HG03439 (cell line): ENCODE measurements around the gene CCL23.

Experiments used
- ATAC-seq: cut with Tn5 transposase; IDR thresholded peaks from one replicate; pipeline ENCODE4 v1.9.1; 2021; ENCODE audit warnings: mild to moderate bottlenecking, moderate library complexity; ENCODE audit not compliant: unreplicated experiment

CCL23 gene

GRCh38 chr17:35972066-35972465, 45.7 kb downstream of the CCL23 start:
- ATAC-seq, result no peak

- no peak for ATAC-seq
These were observed 48.0 kb downstream of the CCL23 start for GRCh38 chr17:35969558-35970380.

- no peak for ATAC-seq
These were observed 49.2 kb downstream of the CCL23 start for GRCh38 chr17:35968520-35969054.

- ATAC-seq, result no peak
These were observed 52.5 kb downstream of the CCL23 start for GRCh38 chr17:35965272-35965671.

GRCh38 chr17:35963663-35964062, 54.1 kb downstream of the CCL23 start:
- no peak for ATAC-seq
